Loucy (cell line): ENCODE data around the gene PAQR9.

ENCODE experiments used
- EZH2phosphoT487 ChIP-seq: fragments of 200-600 bp; IDR thresholded peaks from 2 replicates; pipeline ENCODE4 v1.6.1; 2018; ENCODE audit warnings: antibody characterized with exemption, mild to moderate bottlenecking, moderate library complexity, borderline replicate concordance
- TF ChIP-seq, protein P1 (sequence below): fragments of 200-600 bp; sonication (generic); conservative IDR thresholded peaks from 2 replicates; pipeline ENCODE4 v1.5.1; 2014; ENCODE audit warnings: mild to moderate bottlenecking, antibody characterized with exemption, low read length

DNA sequence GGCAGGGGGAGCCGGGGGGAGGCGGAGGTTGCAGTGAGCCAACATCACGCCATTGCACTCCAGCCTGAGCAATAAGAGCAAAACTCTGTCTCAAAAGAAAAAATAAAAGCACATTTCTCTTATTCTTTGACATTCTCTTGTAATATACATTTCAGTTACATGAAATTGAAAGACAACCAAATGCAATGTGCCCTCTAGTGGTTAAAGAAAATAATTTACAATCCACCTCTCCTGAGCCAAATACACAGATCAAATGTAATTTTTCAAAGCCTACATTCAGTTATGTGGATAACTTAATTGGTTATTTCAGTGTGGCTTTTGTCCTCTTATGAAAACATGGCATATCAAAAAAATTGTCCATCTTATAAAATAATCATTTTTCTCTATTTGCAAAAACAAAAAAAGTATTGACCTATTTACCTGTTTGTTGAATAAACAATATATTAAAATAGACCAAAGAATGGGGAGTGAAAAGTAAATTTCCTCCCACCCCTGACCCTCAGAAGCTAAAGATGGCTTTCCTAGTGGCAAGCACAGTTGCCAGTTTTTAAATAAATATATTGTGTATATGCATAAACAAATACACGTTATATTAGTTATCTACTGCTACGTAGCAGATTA is 23.7 kb upstream of the PAQR9 start:
- TF ChIP-seq, protein P1, sequence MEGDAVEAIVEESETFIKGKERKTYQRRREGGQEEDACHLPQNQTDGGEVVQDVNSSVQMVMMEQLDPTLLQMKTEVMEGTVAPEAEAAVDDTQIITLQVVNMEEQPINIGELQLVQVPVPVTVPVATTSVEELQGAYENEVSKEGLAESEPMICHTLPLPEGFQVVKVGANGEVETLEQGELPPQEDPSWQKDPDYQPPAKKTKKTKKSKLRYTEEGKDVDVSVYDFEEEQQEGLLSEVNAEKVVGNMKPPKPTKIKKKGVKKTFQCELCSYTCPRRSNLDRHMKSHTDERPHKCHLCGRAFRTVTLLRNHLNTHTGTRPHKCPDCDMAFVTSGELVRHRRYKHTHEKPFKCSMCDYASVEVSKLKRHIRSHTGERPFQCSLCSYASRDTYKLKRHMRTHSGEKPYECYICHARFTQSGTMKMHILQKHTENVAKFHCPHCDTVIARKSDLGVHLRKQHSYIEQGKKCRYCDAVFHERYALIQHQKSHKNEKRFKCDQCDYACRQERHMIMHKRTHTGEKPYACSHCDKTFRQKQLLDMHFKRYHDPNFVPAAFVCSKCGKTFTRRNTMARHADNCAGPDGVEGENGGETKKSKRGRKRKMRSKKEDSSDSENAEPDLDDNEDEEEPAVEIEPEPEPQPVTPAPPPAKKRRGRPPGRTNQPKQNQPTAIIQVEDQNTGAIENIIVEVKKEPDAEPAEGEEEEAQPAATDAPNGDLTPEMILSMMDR = peak; percentile 73
- TF ChIP-seq EZH2phosphoT487 = no peak
